ENCODE measurements around the gene SLC25A48.

The SLC25A48 gene

GRCh38 chr5:135915466-135916001 lies 81.1 kb downstream of the SLC25A48 start:
- no peak for DNase-seq

- no peak for DNase-seq
Observed at GRCh38 chr5:135916638-135917263, 82.3 kb downstream of the SLC25A48 start.

GRCh38 chr5:135920199-135920598 lies 85.7 kb downstream of the SLC25A48 start:
- no peak for DNase-seq

GRCh38 chr5:135921388-135921787 lies 86.9 kb downstream of the SLC25A48 start:
- DNase-seq, result no peak

GRCh38 chr5:135930029-135930948 lies 95.8 kb downstream of the SLC25A48 start:
- peak in 1 of 56 donors; percentile 1 for DNase-seq

- no peak for DNase-seq
Observed at GRCh38 chr5:135930949-135931295, 96.5 kb downstream of the SLC25A48 start.

- no peak for DNase-seq
Observed at GRCh38 chr5:135934939-135935338, 100.5 kb downstream of the SLC25A48 start.

- DNase-seq, result no peak
Observed at GRCh38 chr5:135937245-135937911, 102.9 kb downstream of the SLC25A48 start.
